Measurements from ENCODE around the gene VIPR1.

- no peak for TF ChIP-seq EZH2 (IDR thresholded peaks at IDR 0.05; ENCODE audit: low read length, unreplicated experiment)
- peak; percentile 77 for TF ChIP-seq CTCF (conservative IDR thresholded peaks at IDR 0.05; ENCODE audit: low read depth, low read length)
- no peak for TF ChIP-seq EZH2phosphoT487 (IDR thresholded peaks at IDR 0.05; ENCODE audit: borderline replicate concordance, low read length)
Measured at GRCh38 chr3:42501681-42502428, 588 bp upstream of the VIPR1 start.
